ENCODE results near the gene HNRNPR. TPM values are rescaled to one million over a fixed set of nuclear protein-coding genes. Genes with fewer than 3 reads are reported as not detected.

HNRNPR gene
- total RNA-seq, 3 donors from 2014 or later = 56.6 to 114 (median 109) TPM

DNA sequence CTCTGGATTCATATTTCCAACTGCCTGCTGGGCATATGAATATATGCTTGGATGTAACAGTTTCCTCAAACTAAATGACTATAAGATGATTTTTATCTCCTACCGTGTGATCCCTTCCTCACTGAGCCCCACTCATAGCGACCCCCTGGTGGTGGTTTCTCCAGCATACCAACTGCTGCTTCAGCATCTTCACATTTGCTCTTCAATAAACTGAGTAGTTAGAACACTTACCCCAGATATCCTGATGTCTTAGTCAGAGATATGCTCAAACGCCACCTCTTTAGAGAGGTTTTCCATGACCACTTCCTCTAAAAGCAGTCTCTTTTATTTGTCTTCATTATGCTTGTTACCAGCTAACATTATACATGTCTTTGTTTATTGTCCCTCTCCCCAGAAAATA lies 10.2 kb upstream of the HNRNPR start:
- intact Hi-C loops (cut with DNase I; ENCODE audit: low total_unique reads) = no loop called here

DNA sequence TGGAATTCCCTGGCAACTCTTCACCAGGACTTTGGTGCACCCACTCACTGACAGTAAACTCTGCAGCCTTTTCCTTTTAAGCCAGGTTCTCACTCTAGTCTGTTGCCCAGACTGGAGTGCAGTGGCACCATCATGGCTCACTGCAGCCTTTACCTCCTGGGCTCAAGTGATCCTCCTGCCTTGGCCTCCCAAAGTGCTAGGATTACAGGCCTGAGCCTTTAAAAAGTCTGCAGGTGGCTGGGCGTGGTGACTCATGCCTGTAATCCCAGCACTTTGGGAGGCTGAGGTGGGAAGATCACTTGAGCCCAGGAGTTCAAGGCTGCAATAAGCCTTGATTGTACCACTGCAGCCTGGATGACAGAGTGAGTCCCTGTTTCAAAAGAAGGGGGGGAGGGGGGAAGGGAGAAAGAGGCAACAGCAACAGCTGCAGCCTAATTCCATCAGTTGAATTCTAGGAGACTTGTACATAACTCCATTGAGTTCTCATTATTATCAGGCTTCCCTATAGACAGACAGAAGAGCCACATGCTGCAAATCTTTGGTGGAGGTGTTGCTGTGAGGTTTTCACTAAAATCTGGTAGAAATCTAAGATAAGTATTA lies 8.1 kb upstream of the HNRNPR start:
- H3K27me3 ChIP-seq = no peaks in the 10 kb centered on the region
- TF ChIP-seq POLR2AphosphoS5 (IDR thresholded peaks at IDR 0.05) (no peak), POLR2A (IDR thresholded peaks at IDR 0.05) (no peak)
- TF ChIP-seq, protein P1, sequence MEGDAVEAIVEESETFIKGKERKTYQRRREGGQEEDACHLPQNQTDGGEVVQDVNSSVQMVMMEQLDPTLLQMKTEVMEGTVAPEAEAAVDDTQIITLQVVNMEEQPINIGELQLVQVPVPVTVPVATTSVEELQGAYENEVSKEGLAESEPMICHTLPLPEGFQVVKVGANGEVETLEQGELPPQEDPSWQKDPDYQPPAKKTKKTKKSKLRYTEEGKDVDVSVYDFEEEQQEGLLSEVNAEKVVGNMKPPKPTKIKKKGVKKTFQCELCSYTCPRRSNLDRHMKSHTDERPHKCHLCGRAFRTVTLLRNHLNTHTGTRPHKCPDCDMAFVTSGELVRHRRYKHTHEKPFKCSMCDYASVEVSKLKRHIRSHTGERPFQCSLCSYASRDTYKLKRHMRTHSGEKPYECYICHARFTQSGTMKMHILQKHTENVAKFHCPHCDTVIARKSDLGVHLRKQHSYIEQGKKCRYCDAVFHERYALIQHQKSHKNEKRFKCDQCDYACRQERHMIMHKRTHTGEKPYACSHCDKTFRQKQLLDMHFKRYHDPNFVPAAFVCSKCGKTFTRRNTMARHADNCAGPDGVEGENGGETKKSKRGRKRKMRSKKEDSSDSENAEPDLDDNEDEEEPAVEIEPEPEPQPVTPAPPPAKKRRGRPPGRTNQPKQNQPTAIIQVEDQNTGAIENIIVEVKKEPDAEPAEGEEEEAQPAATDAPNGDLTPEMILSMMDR (IDR thresholded peaks at IDR 0.05) = no peak
- intact Hi-C loops (cut with DNase I; ENCODE audit: low total_unique reads) = no loop called here
- no peaks in the 10 kb centered on the region for H3K4me1 ChIP-seq
- no peaks in the 10 kb centered on the region for H3K36me3 ChIP-seq
- DNase-seq (ENCODE audit: low spot score in 2 of 2) = no peak
- no peak overlapping the region for H3K27ac ChIP-seq
- no peak overlapping the region for H3K4me3 ChIP-seq
- H3K9me3 ChIP-seq = no peaks in the 10 kb centered on the region

More for the DNA sequence above, 10.2 kb upstream of the HNRNPR start:
- no peak overlapping the region for H3K27ac ChIP-seq
- H3K36me3 ChIP-seq = no peaks in the 10 kb centered on the region
- H3K9me3 ChIP-seq = no peaks in the 10 kb centered on the region
- H3K4me3 ChIP-seq = no peak overlapping the region
- no peaks in the 10 kb centered on the region for H3K27me3 ChIP-seq
- TF ChIP-seq POLR2A (IDR thresholded peaks at IDR 0.05) (no peak), POLR2AphosphoS5 (IDR thresholded peaks at IDR 0.05) (no peak)
- TF ChIP-seq, protein P1 (IDR thresholded peaks at IDR 0.05) = no peak
- H3K4me1 ChIP-seq = no peaks in the 10 kb centered on the region
- DNase-seq (ENCODE audit: low spot score in 2 of 2) = no peak

DNA sequence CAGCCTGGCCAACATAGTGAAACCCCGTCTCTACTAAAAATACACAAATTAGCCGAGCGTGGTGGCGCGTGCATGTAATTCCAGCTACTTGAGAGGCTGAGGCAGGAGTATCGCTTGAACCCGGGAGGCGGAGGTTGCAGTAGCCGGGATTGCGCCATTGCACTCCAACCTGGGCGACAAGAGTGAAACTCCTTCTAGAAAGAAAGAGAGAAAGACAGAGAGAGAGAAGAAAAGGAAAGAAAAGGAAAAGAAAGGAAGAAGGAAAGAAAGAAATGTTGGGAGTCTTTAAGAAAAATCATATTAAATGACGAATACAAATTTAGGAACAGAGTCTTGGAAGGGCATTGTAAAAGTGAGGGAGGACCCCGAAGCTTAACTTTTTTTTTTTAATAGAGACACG lies 1.8 kb upstream of the HNRNPR start:
- no peak for DNase-seq (ENCODE audit: low spot score in 2 of 2)
- TF ChIP-seq POLR2A (IDR thresholded peaks at IDR 0.05) (no peak), POLR2AphosphoS5 (IDR thresholded peaks at IDR 0.05) (no peak)
- TF ChIP-seq, protein P1 (IDR thresholded peaks at IDR 0.05) = no peak
- Histone ChIP-seq H3K36me3 (no peaks in the 10 kb centered on the region), H3K4me1 (peaks cover 0 to 7% of the 10 kb centered on the region in 2 donors), H3K27ac (no peak overlapping the region), H3K9me3 (no peaks in the 10 kb centered on the region), H3K4me3 (no peak overlapping the region), H3K27me3 (no peaks in the 10 kb centered on the region)
- intact Hi-C loops (cut with DNase I; ENCODE audit: low total_unique reads) = loop anchor here (10.0 kb wide), 1 partner anchor 59 kb away; no protein-coding TSS in a partner anchor

DNA sequence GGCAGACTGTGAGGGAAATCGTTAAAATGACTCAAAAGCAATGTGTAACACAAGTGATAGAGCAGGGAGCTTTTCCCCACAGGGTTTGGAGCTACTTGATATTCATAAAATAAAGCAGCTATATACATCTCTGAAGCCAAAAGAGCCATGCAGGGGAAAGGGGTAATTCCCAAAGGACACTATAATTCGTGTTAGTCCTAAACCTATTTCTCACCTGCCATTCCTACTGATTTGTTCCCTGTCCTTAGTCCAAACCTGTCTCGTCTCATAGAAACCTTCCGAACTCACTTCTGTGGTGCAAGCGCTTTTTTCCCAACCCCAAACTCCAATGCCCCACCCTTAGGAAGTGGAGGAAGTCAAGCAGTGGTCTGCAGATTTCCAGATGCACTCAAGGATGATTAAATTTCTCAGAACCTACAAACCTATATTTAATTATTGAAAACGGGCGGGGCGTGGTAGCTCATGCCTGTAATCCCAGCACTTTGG lies 946 bp upstream of the HNRNPR start:
- TF ChIP-seq, protein P1 (IDR thresholded peaks at IDR 0.05) = no peak
- TF ChIP-seq POLR2A (IDR thresholded peaks at IDR 0.05) = no peak
- TF ChIP-seq POLR2AphosphoS5 (IDR thresholded peaks at IDR 0.05) = no peak
- Histone ChIP-seq H3K9me3 (no peaks in the 10 kb centered on the region), H3K36me3 (no peaks in the 10 kb centered on the region), H3K4me1 (peaks cover 0 to 11% of the 10 kb centered on the region in 2 donors), H3K27me3 (no peaks in the 10 kb centered on the region), H3K4me3 (peak overlapping the region; percentile 90 to 97 (median 96)), H3K27ac (peak overlapping the region; percentile 99)
- no peak for DNase-seq (ENCODE audit: low spot score in 2 of 2)
- intact Hi-C loops (cut with DNase I; ENCODE audit: low total_unique reads) = loop anchor here (10.0 kb wide), 1 partner anchor 60 kb away; no protein-coding TSS in a partner anchor

Measured in breast epithelium (tissue), 4 donors.